Hepatic stellate cell (primary cell): ENCODE data around the gene RCE1.
"Not testable (repeated sequence)": the region's sequence is repeated elsewhere in the genome, so short reads cannot be mapped to it uniquely, and the experiment has no call there.

Source experiments
- DNase-seq: peaks from one replicate; pipeline ENCODE4 v3.0.0; 2011; ENCODE audit warnings: low spot score

RCE1 gene

GRCh38 chr11:66842896-66843775 lies at the start of gene RCE1:
Gene RCE1 (plus strand): TSS chr11:66843441. CDS start chr11:66843456, 15 bp downstream.
- DNase-seq = peak; percentile 97

DNA sequence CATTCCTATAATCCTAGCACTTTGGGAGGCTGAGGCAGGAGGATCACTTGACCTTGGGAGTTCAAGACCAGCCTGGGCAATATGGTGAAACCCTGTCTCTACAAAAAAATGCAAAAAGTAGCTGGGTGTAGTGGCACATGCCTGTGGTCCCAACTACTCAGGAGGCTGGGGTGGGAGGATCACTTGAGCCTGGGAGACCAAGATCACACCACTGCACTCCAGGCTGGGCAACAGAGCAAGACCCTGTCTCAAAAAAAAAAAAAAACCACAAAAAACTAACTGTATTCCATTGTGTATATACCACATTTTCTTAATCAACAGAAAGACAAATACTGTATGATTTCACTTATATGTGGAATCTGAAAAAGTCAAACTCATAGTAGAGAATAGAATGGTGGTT lies 43.4 kb upstream of the RCE1 start:
- DNase-seq = not testable (repeated sequence)

DNA sequence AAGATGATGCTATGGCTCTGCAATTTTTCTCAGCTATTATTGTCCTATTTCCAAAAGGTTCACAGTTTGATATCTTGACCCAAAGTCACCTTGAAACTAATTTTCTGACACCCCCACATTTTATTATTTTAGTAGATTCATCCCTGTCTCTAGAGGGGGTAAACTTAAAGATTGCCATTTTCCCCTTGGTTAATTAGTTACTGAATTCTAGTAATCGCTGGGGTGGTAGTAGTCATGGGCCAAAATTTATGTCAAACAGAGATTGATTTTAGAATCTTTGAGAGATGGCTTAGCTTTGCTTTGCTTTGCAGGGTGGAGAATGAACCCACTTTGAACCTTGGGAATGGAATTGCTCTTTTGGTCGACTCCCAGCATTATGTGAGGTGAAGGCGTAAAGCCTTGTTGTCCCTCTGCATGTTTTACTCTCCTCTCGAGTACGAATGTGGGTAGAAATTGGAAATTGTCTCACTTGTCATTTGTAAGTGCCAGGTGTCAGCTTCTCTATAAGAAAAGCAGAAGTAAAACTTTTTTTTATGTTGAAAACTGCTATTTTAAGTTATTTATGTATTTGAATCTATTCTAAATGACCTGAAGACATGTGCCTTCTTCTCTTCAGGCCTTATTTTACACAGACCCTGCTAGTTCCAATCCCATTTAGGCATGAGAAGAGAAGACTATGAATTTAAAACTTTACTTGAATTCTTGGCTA lies 42.4 kb upstream of the RCE1 start:
- no peak for DNase-seq

- no peak for DNase-seq
Observed at GRCh38 chr11:66809592-66809991, 33.6 kb upstream of the RCE1 start.

GRCh38 chr11:66810576-66811185 lies 32.6 kb upstream of the RCE1 start:
- DNase-seq = no peak

GRCh38 chr11:66814678-66815077 lies 28.6 kb upstream of the RCE1 start:
- no peak for DNase-seq

DNA sequence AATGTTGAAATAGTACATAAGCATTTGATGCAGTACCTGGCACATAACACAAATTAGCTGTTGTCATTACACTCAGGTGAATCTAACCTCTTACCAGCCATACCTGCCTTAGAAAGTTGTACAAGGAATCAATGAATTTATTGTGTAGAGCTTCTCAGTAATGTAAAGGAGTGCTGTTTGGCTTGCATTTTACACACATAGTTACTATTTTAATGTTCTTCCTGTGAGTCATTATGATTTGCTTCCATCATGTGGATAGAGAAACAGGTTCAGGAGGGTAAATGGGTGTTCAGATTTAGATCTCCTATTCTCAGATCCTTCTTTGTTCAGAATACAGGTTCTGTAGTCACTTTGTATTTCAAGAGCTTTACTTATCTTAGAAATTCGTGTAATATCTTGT lies 27.6 kb upstream of the RCE1 start:
- peak; percentile 16 for DNase-seq

GRCh38 chr11:66818231-66818955 lies 24.8 kb upstream of the RCE1 start:
- no peak for DNase-seq

DNA sequence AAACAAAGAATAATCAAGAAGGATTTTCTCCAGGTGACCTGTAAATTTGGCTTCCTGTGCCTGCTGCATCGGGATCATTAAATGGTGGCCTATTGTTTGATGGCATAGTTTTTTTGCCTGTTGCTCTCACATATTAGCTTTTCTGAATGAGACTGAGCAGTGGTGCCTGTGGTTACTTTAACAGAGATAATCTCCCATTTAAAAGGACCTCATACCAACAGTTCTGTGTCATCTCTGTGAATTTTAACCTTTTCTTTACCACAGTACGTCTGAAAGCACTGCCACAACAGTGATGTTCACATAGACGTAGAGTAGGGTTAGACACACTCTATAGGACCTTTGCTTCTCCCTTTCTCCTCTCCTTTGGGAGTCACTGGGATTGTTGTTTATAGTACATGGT lies 22.9 kb upstream of the RCE1 start:
- DNase-seq = no peak

DNA sequence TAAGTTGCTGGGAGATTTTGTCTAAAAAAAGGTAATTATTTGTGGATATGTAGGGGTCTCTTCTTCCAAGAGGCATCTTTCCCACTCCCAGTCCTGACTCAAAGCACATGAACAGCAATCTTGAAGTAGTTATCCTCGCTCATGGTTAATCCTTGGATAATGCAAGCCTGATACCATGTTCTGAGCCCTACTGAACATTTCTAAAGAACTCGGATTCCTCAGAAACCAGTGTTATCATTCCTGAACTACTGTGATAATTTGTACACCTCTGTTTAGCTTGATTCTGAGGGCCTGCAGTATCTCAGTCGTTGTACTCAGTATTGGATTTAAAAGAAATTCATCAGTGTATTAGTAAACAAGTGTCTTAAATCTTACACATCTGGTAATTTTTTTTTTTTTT lies 22.3 kb upstream of the RCE1 start:
- DNase-seq = no peak

DNA sequence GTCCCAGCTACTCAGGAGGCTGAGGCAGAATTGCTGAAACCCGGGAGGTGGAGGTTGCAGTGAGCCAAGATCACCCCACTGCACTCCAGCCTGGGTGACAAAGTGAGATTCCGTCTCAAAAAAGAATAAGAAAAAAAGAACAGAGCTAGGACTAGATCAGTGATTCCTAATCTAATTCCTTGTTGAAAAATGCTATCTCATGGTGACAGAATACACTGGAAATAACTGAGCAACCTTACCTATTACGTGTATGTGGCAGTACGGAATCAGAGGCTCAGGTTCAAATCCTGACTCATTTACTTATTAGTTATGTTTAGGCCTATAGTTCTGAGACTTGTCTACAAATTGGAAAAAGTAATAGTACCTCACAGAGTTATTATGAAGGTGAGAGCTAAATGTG lies 19.5 kb upstream of the RCE1 start:
- DNase-seq = no peak

DNA sequence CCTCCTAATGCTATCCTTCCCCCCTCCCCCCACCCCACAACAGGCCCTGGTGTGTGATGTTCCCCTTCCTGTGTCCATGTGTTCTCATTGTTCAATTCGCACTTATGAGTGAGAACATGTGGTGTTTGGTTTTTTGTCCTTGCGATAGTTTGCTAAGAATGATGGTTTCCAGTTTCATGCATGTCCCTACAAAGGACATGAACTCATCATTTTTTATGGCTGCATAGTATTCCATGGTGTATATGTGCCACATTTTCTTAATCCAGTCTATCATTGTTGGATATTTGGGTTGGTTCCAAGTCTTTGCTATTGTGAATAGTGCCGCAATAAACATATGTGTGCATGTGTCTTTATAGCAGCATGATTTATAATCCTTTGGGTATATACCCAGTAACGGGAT lies 18.7 kb upstream of the RCE1 start:
- DNase-seq = not testable (repeated sequence)

DNA sequence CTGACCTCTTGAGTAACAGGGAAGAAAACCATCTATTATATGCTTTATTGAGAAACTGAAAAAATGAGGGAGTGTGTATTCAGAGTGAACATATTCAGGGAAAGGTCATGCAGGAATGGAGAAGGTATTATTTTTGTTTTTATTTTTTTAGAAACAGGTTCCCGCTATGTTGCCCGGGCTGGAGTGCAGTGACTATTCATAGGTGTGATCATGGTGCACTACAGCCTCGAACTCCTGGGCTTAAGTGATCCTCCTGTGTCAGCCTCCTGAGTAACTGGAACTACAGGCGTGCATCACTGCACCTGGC lies 8.7 kb upstream of the RCE1 start:
- no peak for DNase-seq

DNA sequence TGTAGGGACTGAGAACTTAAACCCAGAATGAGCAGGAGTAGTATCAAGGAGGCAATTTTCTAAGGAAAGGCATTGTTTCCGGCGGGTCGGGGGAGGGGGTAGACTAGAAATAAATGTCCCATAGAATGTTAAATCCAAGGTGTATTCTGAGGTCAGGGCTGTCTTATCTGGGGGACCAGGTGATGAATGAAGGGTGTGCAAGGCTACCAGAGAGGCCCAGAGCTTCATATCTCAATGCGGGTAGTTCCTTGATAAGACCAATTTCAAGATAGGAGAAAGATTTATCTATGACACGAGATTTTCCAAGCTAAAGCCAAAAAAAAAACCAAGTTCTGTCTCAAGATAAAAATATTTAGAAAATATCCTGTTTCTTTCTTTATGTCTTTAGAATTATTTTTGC lies 8.3 kb upstream of the RCE1 start:
- DNase-seq = no peak

GRCh38 chr11:66835768-66836405 lies 7.4 kb upstream of the RCE1 start:
- no peak for DNase-seq

GRCh38 chr11:66840317-66841091 lies 2.7 kb upstream of the RCE1 start:
- DNase-seq = no peak

DNA sequence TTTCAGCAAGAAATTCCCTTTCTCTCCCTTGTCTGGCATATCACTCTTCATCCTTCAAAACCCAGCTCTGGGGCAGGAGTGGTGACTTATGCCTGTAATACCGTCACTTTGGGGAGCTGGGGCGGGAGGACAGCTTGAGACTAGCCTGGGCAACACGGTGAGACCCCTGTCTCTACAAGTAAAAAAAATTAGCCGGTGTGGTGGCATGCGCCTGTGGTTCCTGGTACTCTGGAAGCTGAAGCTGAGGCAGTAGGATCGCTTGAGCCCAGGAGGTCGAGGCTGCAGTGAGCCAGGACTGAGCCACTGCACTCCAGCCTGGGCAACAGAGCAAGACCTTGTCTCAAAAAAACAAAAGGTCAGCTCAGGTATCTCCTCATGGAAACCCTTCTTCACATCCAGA lies 1.4 kb upstream of the RCE1 start:
- DNase-seq = no peak

- no peak for DNase-seq
Observed at GRCh38 chr11:66842501-66842895, 743 bp upstream of the RCE1 start.

DNA sequence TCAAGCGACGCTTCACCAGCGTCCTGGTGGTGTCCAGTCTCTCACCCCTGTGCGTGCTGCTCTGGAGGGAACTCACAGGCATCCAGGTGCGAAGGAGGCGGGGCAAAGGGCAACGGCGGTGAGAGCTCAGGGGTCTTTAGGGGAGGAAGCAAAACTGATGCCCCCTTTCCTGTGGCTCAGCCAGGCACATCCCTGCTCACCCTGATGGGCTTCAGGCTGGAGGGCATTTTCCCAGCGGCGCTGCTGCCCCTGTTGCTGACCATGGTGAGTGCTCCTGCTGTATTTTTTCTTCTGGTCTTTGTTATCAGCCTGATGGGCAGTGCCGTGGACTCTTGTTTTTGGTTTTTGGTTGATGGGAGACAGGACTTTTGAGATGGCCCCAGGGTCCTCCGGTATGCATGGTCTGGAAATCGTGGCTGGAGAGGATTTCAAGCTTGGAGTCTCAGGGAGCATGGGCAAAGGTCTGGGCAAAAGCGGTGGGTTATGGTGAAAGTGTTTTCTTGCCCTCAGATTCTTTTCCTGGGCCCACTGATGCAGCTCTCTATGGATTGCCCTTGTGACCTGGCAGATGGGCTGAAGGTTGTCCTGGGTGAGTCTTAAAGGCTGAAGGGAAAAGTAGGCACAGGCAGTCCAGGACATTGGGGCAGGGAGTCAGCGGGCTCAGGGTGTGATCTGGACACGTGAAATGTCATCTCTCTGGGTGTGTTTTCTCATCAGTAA lies 695 bp downstream of the RCE1 start:
- peak; percentile 22 for DNase-seq

DNA sequence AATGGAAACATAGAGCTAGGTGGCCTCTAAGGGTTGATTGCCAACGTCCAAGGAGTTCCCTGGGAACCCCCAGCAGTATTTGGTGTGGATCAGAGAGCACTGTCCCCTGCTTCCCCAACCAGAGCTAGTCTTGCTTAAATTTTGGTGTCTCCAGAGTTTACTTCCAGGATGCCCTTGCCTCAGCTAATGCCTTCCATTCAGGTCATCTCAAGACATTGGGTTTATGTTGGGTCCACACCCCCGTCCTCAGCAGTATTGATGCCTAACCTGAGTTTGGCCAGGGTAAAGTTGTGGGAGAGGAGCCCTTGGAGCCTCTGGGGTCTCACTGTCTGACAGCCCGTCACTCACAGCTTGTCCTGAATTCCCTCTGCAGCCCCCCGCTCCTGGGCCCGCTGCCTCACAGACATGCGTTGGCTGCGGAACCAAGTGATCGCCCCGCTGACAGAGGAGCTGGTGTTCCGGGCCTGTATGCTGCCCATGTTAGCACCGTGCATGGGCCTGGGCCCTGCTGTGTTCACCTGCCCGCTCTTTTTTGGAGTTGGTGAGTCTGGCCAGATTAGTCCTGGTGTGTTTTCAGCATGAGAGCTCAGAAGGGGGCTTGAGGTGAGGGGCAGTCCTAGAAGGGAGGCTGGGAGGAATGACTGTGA lies 1.4 kb downstream of the RCE1 start:
- DNase-seq = no peak
